ENCODE results near the gene MSANTD2.

DNA sequence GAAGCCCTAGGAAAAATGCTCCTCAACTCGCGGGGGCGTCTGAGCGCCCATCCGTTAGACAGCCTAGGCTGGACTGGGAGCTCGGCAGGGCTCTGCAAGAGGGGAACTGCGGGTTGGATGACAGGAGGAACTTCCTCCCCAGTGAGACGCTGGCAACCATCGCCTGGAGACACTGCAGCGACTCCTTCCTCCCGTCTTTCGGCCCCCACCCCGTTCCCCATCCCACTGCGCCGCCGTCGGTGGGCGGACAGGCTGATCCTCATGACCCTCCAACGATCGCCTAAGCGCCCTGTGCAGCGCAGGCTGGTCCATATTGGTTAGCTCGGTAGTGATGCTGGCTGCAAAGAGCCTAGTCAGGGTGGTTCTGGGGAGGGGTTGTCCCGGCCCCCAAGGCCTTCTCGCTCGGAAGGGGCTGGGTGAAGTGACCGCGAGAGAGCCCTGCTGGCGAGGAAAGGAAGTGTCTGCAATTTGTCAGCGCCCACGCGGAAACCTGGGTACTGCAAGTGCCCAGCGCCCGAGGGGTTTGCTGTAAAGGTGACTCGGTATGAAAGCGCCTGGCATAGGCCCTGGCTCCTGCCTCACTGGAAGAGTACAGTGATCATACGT, 59.8 kb downstream of the MSANTD2 start:
- TF ChIP-seq, protein P1, sequence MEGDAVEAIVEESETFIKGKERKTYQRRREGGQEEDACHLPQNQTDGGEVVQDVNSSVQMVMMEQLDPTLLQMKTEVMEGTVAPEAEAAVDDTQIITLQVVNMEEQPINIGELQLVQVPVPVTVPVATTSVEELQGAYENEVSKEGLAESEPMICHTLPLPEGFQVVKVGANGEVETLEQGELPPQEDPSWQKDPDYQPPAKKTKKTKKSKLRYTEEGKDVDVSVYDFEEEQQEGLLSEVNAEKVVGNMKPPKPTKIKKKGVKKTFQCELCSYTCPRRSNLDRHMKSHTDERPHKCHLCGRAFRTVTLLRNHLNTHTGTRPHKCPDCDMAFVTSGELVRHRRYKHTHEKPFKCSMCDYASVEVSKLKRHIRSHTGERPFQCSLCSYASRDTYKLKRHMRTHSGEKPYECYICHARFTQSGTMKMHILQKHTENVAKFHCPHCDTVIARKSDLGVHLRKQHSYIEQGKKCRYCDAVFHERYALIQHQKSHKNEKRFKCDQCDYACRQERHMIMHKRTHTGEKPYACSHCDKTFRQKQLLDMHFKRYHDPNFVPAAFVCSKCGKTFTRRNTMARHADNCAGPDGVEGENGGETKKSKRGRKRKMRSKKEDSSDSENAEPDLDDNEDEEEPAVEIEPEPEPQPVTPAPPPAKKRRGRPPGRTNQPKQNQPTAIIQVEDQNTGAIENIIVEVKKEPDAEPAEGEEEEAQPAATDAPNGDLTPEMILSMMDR (IDR thresholded peaks at IDR 0.05): peak in 2 of 3 donors; percentile 56 to 65
- TF ChIP-seq POLR2A (IDR thresholded peaks at IDR 0.05) (no peak), POLR2AphosphoS5 (IDR thresholded peaks at IDR 0.05) (no peak)

Data from breast epithelium (tissue), 3 donors.